Stomach (tissue), 4 donors: ENCODE results near the gene PLEKHH1.

Source experiments
- EP300 ChIP-seq: sonication (generic); formaldehyde crosslinking; IDR thresholded peaks from one replicate; pipeline ENCODE4 v1.6.1; 2017; ENCODE audit warnings: antibody characterized with exemption
- POLR2A ChIP-seq, 4 donors: fragments of 450-650 bp; IDR thresholded peaks; one replicate each; pipeline ENCODE4 v1.6.1; 2016; ENCODE audit warnings: antibody characterized with exemption in 4 of 4, control low read depth in 2 of 4, mild to moderate bottlenecking in 1 of 4, moderate library complexity in 1 of 4
- TF ChIP-seq, protein P1 (sequence below), 7 experiments: fragments of 450-650 bp in 4 of 7; fragments of 200-600 bp in 3 of 7; sonication (generic) in 3 of 7; IDR thresholded peaks; one replicate each; pipeline ENCODE4 v1.5.1; 2016 to 2019; ENCODE audit warnings: antibody characterized with exemption in 7 of 7, control low read depth in 2 of 7, mild to moderate bottlenecking in 1 of 7

GRCh38 chr14:67533754-67534085 is 630 bp downstream of the PLEKHH1 start:
- TF ChIP-seq, protein P1, sequence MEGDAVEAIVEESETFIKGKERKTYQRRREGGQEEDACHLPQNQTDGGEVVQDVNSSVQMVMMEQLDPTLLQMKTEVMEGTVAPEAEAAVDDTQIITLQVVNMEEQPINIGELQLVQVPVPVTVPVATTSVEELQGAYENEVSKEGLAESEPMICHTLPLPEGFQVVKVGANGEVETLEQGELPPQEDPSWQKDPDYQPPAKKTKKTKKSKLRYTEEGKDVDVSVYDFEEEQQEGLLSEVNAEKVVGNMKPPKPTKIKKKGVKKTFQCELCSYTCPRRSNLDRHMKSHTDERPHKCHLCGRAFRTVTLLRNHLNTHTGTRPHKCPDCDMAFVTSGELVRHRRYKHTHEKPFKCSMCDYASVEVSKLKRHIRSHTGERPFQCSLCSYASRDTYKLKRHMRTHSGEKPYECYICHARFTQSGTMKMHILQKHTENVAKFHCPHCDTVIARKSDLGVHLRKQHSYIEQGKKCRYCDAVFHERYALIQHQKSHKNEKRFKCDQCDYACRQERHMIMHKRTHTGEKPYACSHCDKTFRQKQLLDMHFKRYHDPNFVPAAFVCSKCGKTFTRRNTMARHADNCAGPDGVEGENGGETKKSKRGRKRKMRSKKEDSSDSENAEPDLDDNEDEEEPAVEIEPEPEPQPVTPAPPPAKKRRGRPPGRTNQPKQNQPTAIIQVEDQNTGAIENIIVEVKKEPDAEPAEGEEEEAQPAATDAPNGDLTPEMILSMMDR (IDR thresholded peaks at IDR 0.05): no peak
- no peak for TF ChIP-seq POLR2A (IDR thresholded peaks at IDR 0.05)
- TF ChIP-seq EP300: no peak
